Right cardiac atrium (tissue), 5 donors: ENCODE results near the gene OTOGL. TPM values are rescaled to one million over a fixed set of nuclear protein-coding genes. Genes with fewer than 3 reads are reported as not detected.
"Not testable (repeated sequence)": the region's sequence is repeated elsewhere in the genome, so short reads cannot be mapped to it uniquely, and the experiment has no call there.

Experiments
- ATAC-seq, 2 donors: fragments of 200-7000 bp; cut with Tn5 transposase; one replicate each; pipeline versions ENCODE4 v1.8.0 to v1.9.1; 2020; ENCODE audit warnings: moderate library complexity in 2 of 2, mild to moderate bottlenecking in 1 of 2
- DNase-seq, 3 donors: peaks; one replicate each; pipeline ENCODE4 v3.0.0-alpha.2; 2020
- H3K27ac ChIP-seq: one replicate; pipeline ENCODE4 v1.5.1; 2013; ENCODE audit warnings: mild to moderate bottlenecking, low read length, control low read depth, moderate library complexity
- H3K27me3 ChIP-seq: one replicate; pipeline ENCODE4 v1.6.1; 2013; ENCODE audit not compliant: control insufficient read depth, insufficient read depth
- H3K4me1 ChIP-seq: one replicate; pipeline ENCODE4 v1.6.1; 2013; ENCODE audit warnings: low read length; ENCODE audit not compliant: control insufficient read depth, insufficient read depth
- H3K4me3 ChIP-seq: one replicate; pipeline ENCODE4 v1.5.1; 2013; ENCODE audit warnings: low read length, control low read depth
- H3K9me3 ChIP-seq: one replicate; pipeline ENCODE4 v1.6.1; 2013; ENCODE audit warnings: low read length; ENCODE audit not compliant: control insufficient read depth
- whole genome bisulfite sequencing: extraction: QIAGEN DNeasy Blood & Tissue Kit; methylation state at CpG from one replicate; pipeline ENCODE4 v1.1.7; 2013; 5-methylcytosine and 5-hydroxymethylcytosine counted together
- intact Hi-C, 4 donors: fragments of 100-400 bp; cut with DNase I; formaldehyde crosslinking; loops; one replicate each; pipeline versions ENCODE4 v1.11.0 to v1.14.0; 2022 to 2023
- polyA plus RNA-seq: library from polyadenylated mRNA; stranded (reverse); fragments of 200-250 nt; gene quantifications from one replicate; pipeline ENCODE4 v1.2.3, GENCODE V29; 2013
- total RNA-seq, 4 donors: library from RNA; stranded (reverse); fragmentation: NEBNext Ultra II Directional; extraction: Animal tissue kit (Norgen Biotek cat#: 25700); gene quantifications; one replicate each; pipeline ENCODE4 v1.2.1, GENCODE V29; 2021
- donor health status: healthy with polysubstance abuse.
- donor health status: DM: no; HTN: yes; CAD: no.
- donor health status: DM: no; HTN: no; CAD: no.
- donor health status: DM: no; HTN: yes; CAD: no; lungs with severe emphysema.
- donor health status: DM: yes; HTN: yes; CAD: no.

The OTOGL gene
- total and polyA plus RNA-seq, 5 donors: 8.1 to 25.9 (median 17.8) TPM

DNA sequence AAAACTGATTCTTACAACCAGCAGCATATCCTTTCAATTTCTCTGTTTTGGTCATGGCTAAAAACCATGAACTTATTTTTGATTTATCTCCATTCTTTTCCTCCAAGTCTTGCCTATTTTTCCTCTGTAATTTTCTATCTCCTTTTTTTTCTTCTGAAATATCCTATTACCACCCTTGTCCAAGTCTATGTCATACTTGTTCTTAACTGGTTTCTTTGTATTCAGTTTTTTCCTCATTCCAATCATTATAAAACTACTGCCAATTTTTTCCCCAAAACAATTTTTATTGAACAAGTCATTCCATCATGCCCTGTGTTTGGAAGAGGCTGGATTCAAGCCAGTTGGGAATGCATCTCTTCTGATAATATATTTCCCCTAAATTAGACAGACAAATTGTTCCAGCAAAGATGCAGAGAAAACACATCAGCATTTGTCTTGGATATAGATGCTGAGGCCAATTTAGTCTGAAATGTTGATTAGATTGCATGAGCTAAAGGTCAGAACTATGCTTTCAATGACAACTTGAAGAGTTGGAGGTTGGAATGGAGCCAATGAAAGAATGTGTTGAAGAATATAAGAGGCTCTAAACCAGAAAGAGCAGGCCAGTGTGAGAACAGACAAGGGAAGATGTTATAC is 30.7 kb downstream of the OTOGL start:
- Histone ChIP-seq H3K4me1 (no peaks in the 10 kb centered on the region), H3K4me3 (no peak overlapping the region), H3K27me3 (no peaks in the 10 kb centered on the region), H3K9me3 (no peaks in the 10 kb centered on the region), H3K27ac (no peak overlapping the region)
- DNase-seq (no peak), ATAC-seq (peak; percentile 35 to 90)
- intact Hi-C loops: no loop called here

DNA sequence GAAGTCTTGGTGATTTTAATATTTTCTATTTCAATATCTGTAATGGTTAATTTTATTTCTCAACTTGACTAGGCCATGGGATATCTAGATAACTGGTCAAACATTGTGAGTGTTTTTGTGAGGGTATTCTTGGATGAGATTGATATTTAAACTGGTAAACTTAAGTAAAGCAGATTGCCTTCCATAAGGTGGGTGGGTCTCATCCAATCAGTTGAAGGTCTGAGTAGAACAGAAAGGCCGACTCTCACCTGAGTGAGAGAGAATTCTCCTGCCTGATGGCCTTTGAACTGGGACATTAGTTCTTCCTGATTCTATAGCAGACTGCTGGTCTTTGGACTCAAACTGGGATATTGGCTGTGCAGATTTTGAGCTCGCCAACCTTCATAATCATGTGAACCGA is 36.3 kb downstream of the OTOGL start:
- ATAC-seq: no peak
- Histone ChIP-seq H3K27me3 (no peaks in the 10 kb centered on the region), H3K9me3 (no peaks in the 10 kb centered on the region), H3K27ac (no peak overlapping the region), H3K4me3 (no peak overlapping the region), H3K4me1 (no peaks in the 10 kb centered on the region)
- intact Hi-C loops: no loop called here
- no peak for DNase-seq
- WGBS: 97% methylated on average over 3 of the region's 3 CpGs

DNA sequence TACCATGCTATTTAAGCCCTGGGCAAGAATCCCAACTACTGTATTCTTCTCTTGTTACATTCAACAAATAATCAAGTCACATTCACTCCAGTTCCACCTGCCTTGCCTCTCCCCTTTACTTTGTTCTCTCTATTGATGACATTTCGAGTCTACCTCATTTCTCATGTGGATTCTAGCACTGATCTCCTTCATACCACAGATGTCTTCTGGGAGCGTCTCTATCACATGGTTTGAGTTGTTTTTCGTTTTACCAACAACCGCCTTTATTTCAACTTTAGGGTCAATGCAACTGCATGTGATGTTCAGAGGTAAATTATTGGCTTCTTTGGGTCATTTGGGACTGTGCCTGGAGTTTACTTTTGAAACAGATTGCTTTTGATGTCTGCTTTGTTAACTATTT is 40.7 kb downstream of the OTOGL start:
- H3K27ac ChIP-seq: no peak overlapping the region
- no peaks in the 10 kb centered on the region for H3K4me1 ChIP-seq
- ATAC-seq (no peak), DNase-seq (no peak)
- intact Hi-C loops: no loop called here
- no peaks in the 10 kb centered on the region for H3K9me3 ChIP-seq
- H3K4me3 ChIP-seq: no peak overlapping the region
- no peaks in the 10 kb centered on the region for H3K27me3 ChIP-seq
- 92% methylated on average over 4 of the region's 4 CpGs for WGBS

DNA sequence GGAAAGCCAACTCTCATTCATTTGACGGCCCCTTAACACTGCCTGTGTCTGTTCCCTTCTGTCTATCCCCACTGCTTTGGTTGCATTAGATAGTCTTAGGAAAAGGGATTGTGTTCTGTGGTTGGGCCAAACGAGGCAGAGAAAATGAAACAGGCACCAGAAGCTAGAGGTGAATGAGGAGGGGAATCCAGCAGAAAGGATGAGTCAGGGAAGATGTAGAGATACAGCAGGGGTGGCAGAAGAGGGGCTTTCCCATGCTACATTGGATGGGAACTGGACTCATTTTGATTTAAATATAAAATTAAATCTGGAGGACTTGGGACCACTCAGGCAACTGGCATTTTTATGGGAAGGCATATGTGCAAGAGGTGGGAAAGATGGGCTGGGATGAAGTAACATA is 43.3 kb downstream of the OTOGL start:
- Histone ChIP-seq H3K4me1 (no peaks in the 10 kb centered on the region), H3K27ac (no peak overlapping the region), H3K9me3 (no peaks in the 10 kb centered on the region), H3K4me3 (no peak overlapping the region), H3K27me3 (no peaks in the 10 kb centered on the region)
- no peak for DNase-seq
- intact Hi-C loops: no loop called here
- 53% methylated on average over 2 of the region's 2 CpGs for WGBS
- no peak for ATAC-seq

DNA sequence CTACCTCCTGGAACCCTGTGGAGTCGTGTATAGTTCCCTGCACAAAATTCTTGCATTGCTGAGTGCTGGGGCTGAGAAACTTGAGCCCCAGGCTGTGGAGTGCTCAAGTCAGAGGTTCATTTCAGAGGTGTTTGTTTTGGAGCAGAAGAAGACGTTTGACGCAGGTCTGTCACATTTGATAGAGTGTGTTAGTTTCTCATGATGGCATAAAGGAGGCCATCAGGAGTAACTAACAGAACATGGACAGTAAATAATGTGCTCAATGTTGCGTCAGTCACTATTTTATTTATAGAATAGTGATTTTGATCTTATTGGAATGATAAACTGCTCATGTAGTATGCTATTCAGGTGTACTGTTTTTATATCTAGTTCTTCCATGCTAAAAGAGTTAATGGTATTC is 44.2 kb downstream of the OTOGL start:
- 94% methylated on average over 4 of the region's 4 CpGs for WGBS
- intact Hi-C loops: no loop called here

DNA sequence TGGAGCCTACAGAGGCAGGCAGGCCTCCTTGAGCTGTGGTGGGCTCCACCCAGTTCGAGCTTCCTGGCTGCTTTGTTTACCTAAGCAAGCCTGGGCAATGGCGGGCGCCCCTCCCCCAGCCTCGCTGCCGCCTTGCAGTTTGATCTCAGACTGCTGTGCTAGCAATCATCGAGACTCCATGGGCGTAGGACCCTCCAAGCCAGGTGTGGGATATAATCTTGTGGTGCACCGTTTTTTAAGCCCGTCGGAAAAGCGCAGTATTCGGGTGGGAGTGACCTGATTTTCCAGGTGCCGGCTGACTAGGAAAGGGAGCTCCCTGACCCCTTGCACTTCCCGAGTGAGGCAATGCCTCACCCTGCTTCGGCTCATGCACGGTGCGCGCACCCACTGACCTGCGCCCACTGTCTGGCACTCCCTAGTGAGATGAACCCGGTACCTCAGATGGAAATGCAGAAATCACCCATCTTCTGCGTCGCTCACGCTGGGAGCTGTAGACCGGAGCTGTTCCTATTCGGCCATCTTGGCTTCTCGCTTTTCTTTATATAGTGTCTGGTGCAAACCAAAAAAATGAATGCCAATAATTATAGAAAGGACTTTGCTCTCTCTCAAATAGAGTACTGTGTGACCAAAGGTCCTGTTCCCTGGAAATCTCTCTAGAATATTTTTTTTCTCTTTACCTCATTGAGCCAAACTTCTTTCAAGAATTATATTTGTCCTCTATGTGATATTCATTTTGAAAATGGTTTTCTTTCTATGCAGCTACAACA is 50.4 kb downstream of the OTOGL start:
- H3K27me3 ChIP-seq, H3K27ac ChIP-seq, H3K4me3 ChIP-seq, intact Hi-C loops, H3K9me3 ChIP-seq, DNase-seq, H3K4me1 ChIP-seq, ATAC-seq: not testable (repeated sequence)
- WGBS: 90% methylated on average over 15 of the region's 26 CpGs

More for the DNA sequence above, 44.2 kb downstream of the OTOGL start:
- Histone ChIP-seq H3K4me3 (no peak overlapping the region), H3K9me3 (no peaks in the 10 kb centered on the region), H3K27ac (no peak overlapping the region), H3K4me1 (no peaks in the 10 kb centered on the region), H3K27me3 (no peaks in the 10 kb centered on the region)
- ATAC-seq (no peak), DNase-seq (no peak)

DNA sequence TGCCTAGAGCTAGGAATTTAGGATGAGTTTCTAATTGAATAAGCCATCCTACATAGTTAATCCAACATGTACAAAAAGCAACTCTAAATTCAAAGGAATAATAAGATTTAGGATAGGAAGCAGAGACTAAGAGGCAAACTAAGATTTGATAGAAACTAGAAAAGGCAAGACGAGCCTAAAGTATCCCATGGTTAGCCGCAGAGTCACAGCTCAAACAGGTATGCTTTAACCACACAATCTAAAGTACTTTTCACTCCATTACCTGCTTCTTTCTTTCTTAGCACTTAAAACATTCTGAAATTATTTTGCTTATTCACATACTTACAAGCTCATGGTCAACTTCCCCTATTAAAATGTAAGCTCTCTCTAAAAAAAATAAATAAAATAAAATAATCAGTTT is 51.8 kb downstream of the OTOGL start:
- intact Hi-C loops: no loop called here
- Histone ChIP-seq H3K9me3 (no peaks in the 10 kb centered on the region), H3K27ac (no peak overlapping the region), H3K4me3 (no peak overlapping the region), H3K27me3 (no peaks in the 10 kb centered on the region), H3K4me1 (no peaks in the 10 kb centered on the region)
- 97% methylated on average over 2 of the region's 2 CpGs for WGBS
- ATAC-seq (no peak), DNase-seq (no peak)

DNA sequence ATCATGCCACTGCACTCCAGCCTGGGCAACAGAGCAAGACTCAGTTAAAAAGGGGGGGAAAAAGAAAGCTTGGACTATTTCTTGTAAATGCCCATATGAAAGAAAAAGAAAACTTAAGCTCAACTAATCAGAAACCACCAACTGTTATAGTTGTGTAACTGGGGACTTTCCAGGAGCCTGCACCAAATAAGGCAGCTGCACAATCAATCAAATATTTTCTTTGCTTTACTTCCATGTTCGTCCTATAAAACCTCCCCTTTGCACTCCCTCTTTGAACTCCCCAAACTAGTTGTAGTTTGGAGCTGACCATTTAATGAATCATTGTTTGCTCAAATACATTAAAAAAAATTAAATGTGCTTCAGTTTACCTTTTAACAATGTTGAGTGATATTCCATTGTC is 54.9 kb downstream of the OTOGL start:
- Histone ChIP-seq H3K4me3 (no peak overlapping the region), H3K27ac (no peak overlapping the region), H3K9me3 (no peaks in the 10 kb centered on the region), H3K27me3 (no peaks in the 10 kb centered on the region), H3K4me1 (no peaks in the 10 kb centered on the region)
- ATAC-seq (no peak), DNase-seq (no peak)
- 69% methylated on average over 1 of the region's 1 CpG for WGBS
- intact Hi-C loops: no loop called here

DNA sequence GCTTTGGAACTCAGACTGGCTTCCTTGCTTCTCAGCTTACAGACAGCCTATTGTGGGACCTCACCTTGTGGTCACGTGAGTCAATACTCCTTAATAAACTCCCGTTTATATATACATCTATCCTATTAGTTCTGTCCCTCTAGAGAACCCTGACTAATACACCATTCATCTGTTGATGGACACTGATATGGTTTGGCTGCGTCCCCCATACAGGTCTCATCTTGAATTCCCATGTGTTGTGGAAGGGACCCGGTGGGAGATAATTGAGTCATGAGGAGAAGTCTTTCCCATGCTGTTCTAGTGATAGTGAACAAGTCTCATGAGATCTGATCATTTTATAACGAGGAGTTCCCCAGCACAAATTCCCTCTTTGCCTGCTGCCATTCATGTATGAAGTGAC is 57.0 kb downstream of the OTOGL start:
- ATAC-seq: no peak
- intact Hi-C loops: no loop called here
- 86% methylated on average over 5 of the region's 5 CpGs for WGBS

DNA sequence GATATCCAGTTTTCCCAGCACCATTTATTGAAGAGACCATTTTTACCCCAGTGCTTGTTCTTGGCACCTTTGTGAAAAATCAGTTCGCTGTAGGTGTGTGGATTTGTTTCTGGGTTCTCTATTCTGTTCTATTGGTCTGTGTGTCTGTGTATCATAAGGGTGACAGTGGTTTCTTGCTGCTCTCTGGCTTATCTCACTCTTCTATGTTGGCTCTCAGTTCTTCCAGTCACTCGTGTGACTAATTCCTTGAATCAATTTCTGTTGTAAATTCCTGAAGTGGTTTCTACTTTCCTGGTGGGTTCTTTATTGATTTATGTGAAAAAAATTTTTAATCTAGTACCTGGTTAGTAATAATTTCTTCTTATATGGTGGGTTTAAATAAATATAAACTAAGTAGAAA is 58.3 kb downstream of the OTOGL start:
- intact Hi-C loops: no loop called here
- no peak overlapping the region for H3K4me3 ChIP-seq
- no peaks in the 10 kb centered on the region for H3K27me3 ChIP-seq
- H3K9me3 ChIP-seq: no peaks in the 10 kb centered on the region
- H3K27ac ChIP-seq: no peak overlapping the region
- 44% methylated on average over 2 of the region's 2 CpGs for WGBS
- H3K4me1 ChIP-seq: no peaks in the 10 kb centered on the region
- DNase-seq (no peak), ATAC-seq (no peak)

More for the DNA sequence above, 57.0 kb downstream of the OTOGL start:
- no peaks in the 10 kb centered on the region for H3K4me1 ChIP-seq
- H3K27me3 ChIP-seq: no peaks in the 10 kb centered on the region
- DNase-seq: no peak
- no peak overlapping the region for H3K4me3 ChIP-seq
- no peaks in the 10 kb centered on the region for H3K9me3 ChIP-seq
- no peak overlapping the region for H3K27ac ChIP-seq

DNA sequence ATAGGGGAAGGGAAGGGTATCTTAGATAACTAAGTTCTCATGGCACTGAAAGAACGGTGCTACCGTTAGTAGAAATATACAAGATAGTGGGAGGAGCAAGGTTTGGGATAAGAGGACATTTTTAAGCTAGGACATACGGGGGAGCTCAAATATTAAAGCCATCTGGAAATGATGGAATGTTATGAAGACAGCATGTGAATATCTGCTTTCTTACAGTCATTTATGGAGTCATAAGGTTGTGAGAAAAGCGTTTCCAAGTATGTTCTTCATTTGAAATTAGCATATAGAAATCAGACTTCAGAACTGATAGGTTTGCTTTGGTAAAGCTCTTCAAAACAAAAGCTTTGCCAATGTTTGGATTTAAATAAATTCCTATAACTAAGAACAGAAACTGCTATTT is 62.3 kb downstream of the OTOGL start:
- intact Hi-C loops: no loop called here
- Histone ChIP-seq H3K27me3 (no peaks in the 10 kb centered on the region), H3K27ac (no peak overlapping the region), H3K9me3 (no peaks in the 10 kb centered on the region), H3K4me1 (no peaks in the 10 kb centered on the region), H3K4me3 (no peak overlapping the region)
- DNase-seq (no peak), ATAC-seq (no peak)
- WGBS: 59% methylated on average over 4 of the region's 4 CpGs
